HL-60 (cell line): ENCODE measurements around the gene STX2.

Experiments used
- DNase-seq, 2 experiments: peaks; one replicate each; pipeline ENCODE4 v3.0.0-alpha.2; 2010 to 2020; ENCODE audit warnings: low read depth in 1 of 2, low spot score in 1 of 2
- H3K27ac ChIP-seq: fragments of 250-450 bp; sonication (Bioruptor Pico); replicated peaks from 2 replicates; pipeline ENCODE4 v1.5.1; 2020; ENCODE audit warnings: mild to moderate bottlenecking, moderate library complexity
- H3K27me3 ChIP-seq: fragments of 250-450 bp; sonication (Bioruptor Pico); 2 replicates; pipeline ENCODE4 v1.5.1; 2021; ENCODE audit warnings: mild to moderate bottlenecking, moderate library complexity; ENCODE audit not compliant: insufficient read depth, poor library complexity, severe bottlenecking
- H3K4me3 ChIP-seq: replicated peaks from 2 replicates; pipeline ENCODE4 v1.5.1; 2011; ENCODE audit warnings: mild to moderate bottlenecking, control low read depth, low read length; ENCODE audit not compliant: insufficient read depth
- CTCF ChIP-seq: IDR thresholded peaks from one replicate; pipeline ENCODE4 v1.5.1; 2011; ENCODE audit warnings: low read length, control low read depth, inconsistent platforms; ENCODE audit not compliant: insufficient read depth
- GABPA ChIP-seq: IDR thresholded peaks from 2 replicates; pipeline ENCODE4 v1.6.1; 2012; ENCODE audit warnings: low read depth
- POLR2AphosphoS5 ChIP-seq: IDR thresholded peaks from 2 replicates; pipeline ENCODE4 v1.6.1; 2012; ENCODE audit warnings: low read depth
- REST ChIP-seq: IDR thresholded peaks from 2 replicates; pipeline ENCODE4 v1.6.1; 2012; ENCODE audit warnings: low read depth; ENCODE audit not compliant: insufficient replicate concordance
- SPI1 ChIP-seq: IDR thresholded peaks from 2 replicates; pipeline ENCODE4 v1.6.1; 2012; ENCODE audit warnings: low read depth, mild to moderate bottlenecking, borderline replicate concordance

The STX2 gene

GRCh38 chr12:130792821-130793553 is 46.1 kb downstream of the STX2 start:
- H3K27me3 ChIP-seq = no peaks in the 10 kb centered on the region
- DNase-seq = no peak
- TF ChIP-seq CTCF = no peak
- TF ChIP-seq GABPA = no peak
- no peak for TF ChIP-seq SPI1
- no peak for TF ChIP-seq REST
- TF ChIP-seq POLR2AphosphoS5 = no peak
- no peak overlapping the region for H3K4me3 ChIP-seq
- H3K27ac ChIP-seq = no peak overlapping the region

- TF ChIP-seq CTCF (no peak), GABPA (no peak), REST (no peak), POLR2AphosphoS5 (no peak), SPI1 (no peak)
- Histone ChIP-seq H3K4me3 (no peak overlapping the region), H3K27ac (no peak overlapping the region), H3K27me3 (no peaks in the 10 kb centered on the region)
- DNase-seq = no peak
Measured at GRCh38 chr12:130791629-130792028, 47.4 kb downstream of the STX2 start.

GRCh38 chr12:130788515-130788914 is 50.5 kb downstream of the STX2 start:
- Histone ChIP-seq H3K27me3 (no peaks in the 10 kb centered on the region), H3K4me3 (no peak overlapping the region), H3K27ac (no peak overlapping the region)
- TF ChIP-seq SPI1 (no peak), POLR2AphosphoS5 (no peak), GABPA (no peak), REST (no peak), CTCF (no peak)
- DNase-seq = no peak
